Osteocyte (in vitro differentiated cells): ENCODE measurements around the gene SH3PXD2B. TPM values are rescaled to one million over a fixed set of nuclear protein-coding genes. Genes with fewer than 3 reads are reported as not detected.

ENCODE experiments used
- DNase-seq: peaks from one replicate; pipeline ENCODE4 v3.0.0; 2021; ENCODE audit warnings: mixed read lengths; ENCODE audit not compliant: unreplicated experiment; ENCODE audit errors: extremely low spot score
- H3K27ac Mint-ChIP-seq: one replicate; pipeline ENCODE4 v1.8.0; 2021; ENCODE audit warnings: mild to moderate bottlenecking, mixed read lengths; ENCODE audit not compliant: unreplicated experiment
- H3K27me3 Mint-ChIP-seq: one replicate; pipeline ENCODE4 v1.8.0; 2021; ENCODE audit warnings: mixed read lengths; ENCODE audit not compliant: unreplicated experiment
- H3K36me3 Mint-ChIP-seq: one replicate; pipeline ENCODE4 v1.8.0; 2021; ENCODE audit warnings: mixed read lengths; ENCODE audit not compliant: unreplicated experiment
- H3K4me1 Mint-ChIP-seq: one replicate; pipeline ENCODE4 v1.8.0; 2021; ENCODE audit warnings: mixed read lengths; ENCODE audit not compliant: unreplicated experiment
- H3K4me3 Mint-ChIP-seq: one replicate; pipeline ENCODE4 v1.8.0; 2021; ENCODE audit warnings: mild to moderate bottlenecking, moderate library complexity, mixed read lengths; ENCODE audit not compliant: unreplicated experiment
- H3K9me3 Mint-ChIP-seq: one replicate; pipeline ENCODE4 v1.8.0; 2021; ENCODE audit warnings: mixed read lengths; ENCODE audit not compliant: unreplicated experiment
- total RNA-seq: library from RNA; stranded (reverse); gene quantifications from 2 replicates; pipeline ENCODE4 v1.2.1, GENCODE V29; 2021
- TF ChIP-seq, protein P1 (sequence below): fragments of 200-600 bp; sonication (generic); IDR thresholded peaks from 2 replicates; pipeline ENCODE4 v1.5.0; 2021; ENCODE audit warnings: antibody characterized with exemption, mild to moderate bottlenecking, moderate library complexity

Gene SH3PXD2B
- total RNA-seq, 1 donor from 2014 or later = 114 TPM

DNA sequence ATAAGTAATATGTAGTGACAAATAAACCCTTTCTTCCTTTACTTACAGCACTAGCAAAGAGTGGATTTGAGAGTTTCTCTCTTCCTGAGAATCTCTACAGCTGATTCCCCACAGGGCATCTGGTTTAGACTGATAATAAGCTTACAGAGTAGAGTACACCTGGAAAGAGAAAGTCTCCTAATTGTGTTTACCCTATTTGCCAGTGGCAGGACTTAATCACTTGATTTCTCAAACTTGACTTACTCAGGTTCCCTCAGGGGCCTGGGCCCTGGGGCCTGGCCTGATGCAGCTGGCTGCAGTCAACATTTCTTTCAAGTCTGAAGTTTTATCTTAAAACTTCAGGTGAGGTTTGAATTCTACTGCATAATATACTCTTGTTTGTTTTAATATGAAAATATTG, 132.7 kb downstream of the SH3PXD2B start:
- no peak for DNase-seq
- H3K27me3 Mint-ChIP-seq = no peaks in the 10 kb centered on the region
- H3K9me3 Mint-ChIP-seq = no peaks in the 10 kb centered on the region
- peaks cover 16% of the 10 kb centered on the region for H3K4me1 Mint-ChIP-seq
- H3K36me3 Mint-ChIP-seq = no peaks in the 10 kb centered on the region
- TF ChIP-seq, protein P1, sequence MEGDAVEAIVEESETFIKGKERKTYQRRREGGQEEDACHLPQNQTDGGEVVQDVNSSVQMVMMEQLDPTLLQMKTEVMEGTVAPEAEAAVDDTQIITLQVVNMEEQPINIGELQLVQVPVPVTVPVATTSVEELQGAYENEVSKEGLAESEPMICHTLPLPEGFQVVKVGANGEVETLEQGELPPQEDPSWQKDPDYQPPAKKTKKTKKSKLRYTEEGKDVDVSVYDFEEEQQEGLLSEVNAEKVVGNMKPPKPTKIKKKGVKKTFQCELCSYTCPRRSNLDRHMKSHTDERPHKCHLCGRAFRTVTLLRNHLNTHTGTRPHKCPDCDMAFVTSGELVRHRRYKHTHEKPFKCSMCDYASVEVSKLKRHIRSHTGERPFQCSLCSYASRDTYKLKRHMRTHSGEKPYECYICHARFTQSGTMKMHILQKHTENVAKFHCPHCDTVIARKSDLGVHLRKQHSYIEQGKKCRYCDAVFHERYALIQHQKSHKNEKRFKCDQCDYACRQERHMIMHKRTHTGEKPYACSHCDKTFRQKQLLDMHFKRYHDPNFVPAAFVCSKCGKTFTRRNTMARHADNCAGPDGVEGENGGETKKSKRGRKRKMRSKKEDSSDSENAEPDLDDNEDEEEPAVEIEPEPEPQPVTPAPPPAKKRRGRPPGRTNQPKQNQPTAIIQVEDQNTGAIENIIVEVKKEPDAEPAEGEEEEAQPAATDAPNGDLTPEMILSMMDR = no peak
- no peak overlapping the region for H3K27ac Mint-ChIP-seq
- H3K4me3 Mint-ChIP-seq = no peak overlapping the region

DNA sequence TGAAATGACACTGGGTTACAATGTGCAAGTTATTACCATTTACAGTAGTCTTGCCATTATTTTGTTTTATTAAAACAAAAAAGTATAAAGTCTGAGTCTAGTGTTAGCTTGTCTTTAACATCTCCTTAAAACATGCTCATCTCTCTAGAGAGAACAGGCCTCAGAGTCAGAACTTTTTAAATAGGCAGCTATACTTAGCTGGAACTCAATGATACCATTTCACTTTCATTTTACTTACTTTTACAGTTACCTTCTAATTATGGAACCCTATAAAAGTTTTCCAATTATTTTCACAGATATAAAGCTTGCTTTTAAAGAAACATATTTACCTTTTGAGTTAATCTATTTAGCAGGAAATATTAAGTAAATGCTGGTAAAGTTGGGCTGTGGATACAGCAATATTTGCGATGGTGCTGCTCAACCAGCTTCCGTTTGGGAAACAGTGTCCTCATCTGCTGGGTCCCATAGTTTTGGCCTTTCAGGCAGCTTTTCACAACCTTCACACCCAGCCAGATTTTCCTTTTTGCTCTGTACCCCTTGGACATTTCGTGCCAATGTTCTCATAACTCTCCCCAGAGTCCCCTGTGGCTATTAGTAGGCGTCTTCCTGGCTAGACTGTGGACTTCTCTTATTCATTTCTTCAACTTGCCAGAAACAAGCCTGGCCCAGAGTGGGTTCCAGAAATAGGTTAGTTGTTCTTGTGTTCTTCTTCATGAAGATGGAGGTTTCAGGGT, 134.4 kb downstream of the SH3PXD2B start:
- Mint-ChIP-seq H3K9me3 (no peaks in the 10 kb centered on the region), H3K36me3 (no peaks in the 10 kb centered on the region), H3K27me3 (no peaks in the 10 kb centered on the region), H3K27ac (no peak overlapping the region), H3K4me1 (peaks cover 16% of the 10 kb centered on the region), H3K4me3 (no peak overlapping the region)
- TF ChIP-seq, protein P1 = no peak
- no peak for DNase-seq

DNA sequence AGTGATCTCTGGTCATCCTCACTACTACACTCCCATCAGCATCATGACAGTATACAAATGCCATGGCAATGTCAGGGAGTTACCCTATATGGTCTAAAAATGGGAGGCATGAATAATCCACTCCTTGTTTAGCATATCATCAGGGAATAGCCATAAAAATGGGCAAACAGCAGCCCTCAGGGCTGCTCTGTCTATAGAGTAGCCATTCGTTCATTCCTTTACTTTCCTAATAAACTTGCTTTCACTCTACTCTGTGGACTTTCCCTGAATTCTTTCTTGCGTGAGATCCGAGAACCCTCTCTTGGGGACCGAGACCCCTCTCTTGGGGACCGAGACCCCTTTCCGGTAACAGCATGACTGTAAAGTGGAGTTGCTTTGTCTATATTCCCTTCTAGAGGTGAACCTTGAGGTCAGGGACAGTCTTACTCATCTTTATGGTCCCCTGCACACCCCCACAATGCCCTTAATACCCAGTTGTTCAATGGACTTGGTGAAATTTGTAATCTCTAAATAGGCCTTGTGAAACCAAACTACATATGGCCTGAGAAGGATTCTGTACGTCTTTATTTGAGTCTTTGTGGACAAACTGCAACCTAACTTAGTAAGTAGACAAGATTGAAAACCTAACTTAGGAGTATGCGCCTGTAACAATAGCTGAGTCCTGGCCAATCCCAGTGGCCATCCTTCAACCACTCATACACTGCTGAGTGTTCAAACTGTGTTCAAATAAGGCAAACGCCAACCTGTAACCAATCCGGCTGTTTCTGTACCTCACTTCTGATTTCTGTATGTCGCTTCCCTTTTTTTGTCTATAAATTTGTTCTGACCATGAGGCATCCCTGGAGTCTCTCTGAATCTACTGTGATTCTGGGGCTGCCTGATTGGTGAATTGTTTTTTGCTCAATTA, 138.5 kb downstream of the SH3PXD2B start:
- no peaks in the 10 kb centered on the region for H3K27me3 Mint-ChIP-seq
- TF ChIP-seq, protein P1 = no peak

DNA sequence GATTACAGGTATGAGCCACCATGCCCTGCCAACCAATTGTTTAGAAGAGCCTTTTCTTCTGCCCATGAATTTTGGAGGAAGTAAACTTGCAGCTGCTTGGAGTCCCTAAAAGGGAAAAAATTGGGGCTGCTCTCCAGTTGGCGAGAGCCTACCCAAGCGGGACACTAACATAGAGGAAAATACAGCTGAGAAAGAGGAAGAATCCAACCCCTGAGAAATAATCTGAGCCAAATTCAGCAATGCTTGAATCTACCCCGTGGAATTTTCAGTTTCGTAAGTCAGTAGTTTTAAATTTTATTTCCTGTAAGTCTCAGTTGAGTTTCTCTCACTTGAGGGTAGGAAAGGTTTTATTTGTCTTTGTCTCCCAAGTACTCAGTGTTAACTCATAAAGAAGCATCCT, 140.4 kb downstream of the SH3PXD2B start:
- Mint-ChIP-seq H3K4me1 (peaks cover 2% of the 10 kb centered on the region), H3K9me3 (no peaks in the 10 kb centered on the region)

More for the DNA sequence above, 138.5 kb downstream of the SH3PXD2B start:
- Mint-ChIP-seq H3K4me3 (no peak overlapping the region), H3K27ac (no peak overlapping the region), H3K9me3 (no peaks in the 10 kb centered on the region), H3K4me1 (peaks cover 11% of the 10 kb centered on the region), H3K36me3 (peaks cover 1% of the 10 kb centered on the region)
- no peak for DNase-seq

More for the DNA sequence above, 140.4 kb downstream of the SH3PXD2B start:
- Mint-ChIP-seq H3K4me3 (no peak overlapping the region), H3K27me3 (peaks cover 2% of the 10 kb centered on the region), H3K27ac (no peak overlapping the region), H3K36me3 (peaks cover 1% of the 10 kb centered on the region)
- no peak for DNase-seq
- TF ChIP-seq, protein P1 = no peak
